D721Med (cell line): ENCODE measurements around the gene GPR17.

ENCODE experiments used
- DNase-seq: peaks from one replicate; pipeline ENCODE4 v3.0.0; 2011; ENCODE audit warnings: low spot score; ENCODE audit not compliant: insufficient read length
- FAIRE-seq: peaks from 2 replicates; lab custom pipeline; 2011; peaks lifted over from hg19 to GRCh38; lab: Jason Lieb, UNC
- TF ChIP-seq, protein P1 (sequence below): IDR thresholded peaks from 2 replicates; pipeline ENCODE4 v1.5.1; 2012; ENCODE audit warnings: mild to moderate bottlenecking, control low read depth; ENCODE audit not compliant: insufficient read depth; ENCODE audit errors: missing control alignments

Gene GPR17

GRCh38 chr2:127646487-127647241 is 711 bp downstream of the GPR17 start:
- TF ChIP-seq, protein P1, sequence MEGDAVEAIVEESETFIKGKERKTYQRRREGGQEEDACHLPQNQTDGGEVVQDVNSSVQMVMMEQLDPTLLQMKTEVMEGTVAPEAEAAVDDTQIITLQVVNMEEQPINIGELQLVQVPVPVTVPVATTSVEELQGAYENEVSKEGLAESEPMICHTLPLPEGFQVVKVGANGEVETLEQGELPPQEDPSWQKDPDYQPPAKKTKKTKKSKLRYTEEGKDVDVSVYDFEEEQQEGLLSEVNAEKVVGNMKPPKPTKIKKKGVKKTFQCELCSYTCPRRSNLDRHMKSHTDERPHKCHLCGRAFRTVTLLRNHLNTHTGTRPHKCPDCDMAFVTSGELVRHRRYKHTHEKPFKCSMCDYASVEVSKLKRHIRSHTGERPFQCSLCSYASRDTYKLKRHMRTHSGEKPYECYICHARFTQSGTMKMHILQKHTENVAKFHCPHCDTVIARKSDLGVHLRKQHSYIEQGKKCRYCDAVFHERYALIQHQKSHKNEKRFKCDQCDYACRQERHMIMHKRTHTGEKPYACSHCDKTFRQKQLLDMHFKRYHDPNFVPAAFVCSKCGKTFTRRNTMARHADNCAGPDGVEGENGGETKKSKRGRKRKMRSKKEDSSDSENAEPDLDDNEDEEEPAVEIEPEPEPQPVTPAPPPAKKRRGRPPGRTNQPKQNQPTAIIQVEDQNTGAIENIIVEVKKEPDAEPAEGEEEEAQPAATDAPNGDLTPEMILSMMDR, result no peak
- DNase-seq (no peak), FAIRE-seq (no peak)

DNA sequence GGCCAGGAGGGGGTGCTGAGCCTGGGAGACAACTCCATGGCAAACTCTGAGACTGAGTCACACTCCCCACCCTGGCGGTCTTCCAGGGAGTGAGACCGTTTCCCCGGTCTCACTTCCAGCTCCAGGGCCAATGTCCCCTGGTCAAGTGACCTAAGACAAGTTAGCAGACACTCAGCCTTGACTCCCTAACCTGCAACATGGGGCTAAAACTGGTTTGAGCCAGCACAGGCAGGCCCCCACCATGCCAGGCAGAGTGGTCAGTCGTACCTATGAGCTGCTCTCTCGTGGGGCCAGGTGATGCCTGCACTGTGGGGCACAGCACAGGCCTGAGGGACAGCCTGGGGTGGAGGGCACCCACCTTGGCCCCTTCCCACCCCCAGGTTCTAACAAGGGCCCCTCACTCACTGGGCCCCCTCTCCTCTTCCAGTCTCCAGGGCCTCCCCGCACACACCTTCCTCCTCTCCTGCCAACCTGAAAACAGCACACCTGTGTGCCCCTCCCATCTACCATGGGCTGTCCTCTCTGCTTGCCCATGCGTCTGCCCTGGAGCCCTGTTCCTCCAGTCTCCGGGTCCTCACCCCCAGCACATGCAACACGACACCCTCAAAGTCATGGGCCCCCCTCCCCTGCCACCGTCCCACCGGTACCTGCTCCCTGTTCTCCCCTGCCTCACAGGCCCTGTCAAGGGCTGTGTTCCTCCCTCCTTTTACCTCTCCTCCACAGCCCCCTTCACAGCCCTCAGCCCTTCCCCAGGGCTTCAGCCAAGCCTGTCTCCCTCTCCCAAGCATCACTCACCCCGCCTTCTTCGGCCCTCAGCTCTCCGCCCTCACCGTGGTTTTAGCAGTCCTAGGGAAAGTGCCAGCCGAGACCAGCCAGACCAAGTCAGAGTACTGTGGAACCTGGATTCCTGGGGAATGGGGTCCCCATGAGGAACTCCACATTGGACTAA is 1.6 kb downstream of the GPR17 start:
- TF ChIP-seq, protein P1, result no peak
- no peak for DNase-seq
- no peak for FAIRE-seq

GRCh38 chr2:127648321-127648720 is 2.4 kb downstream of the GPR17 start:
- TF ChIP-seq, protein P1, result no peak
- no peak for FAIRE-seq
- DNase-seq, result no peak

- no peak for DNase-seq
- FAIRE-seq, result no peak
- TF ChIP-seq, protein P1, result no peak
Measured at GRCh38 chr2:127649100-127649611, 3.2 kb downstream of the GPR17 start.

- FAIRE-seq (no peak), DNase-seq (no peak)
- TF ChIP-seq, protein P1, result peak; percentile 80
Measured at GRCh38 chr2:127649684-127650040, 3.7 kb downstream of the GPR17 start.

DNA sequence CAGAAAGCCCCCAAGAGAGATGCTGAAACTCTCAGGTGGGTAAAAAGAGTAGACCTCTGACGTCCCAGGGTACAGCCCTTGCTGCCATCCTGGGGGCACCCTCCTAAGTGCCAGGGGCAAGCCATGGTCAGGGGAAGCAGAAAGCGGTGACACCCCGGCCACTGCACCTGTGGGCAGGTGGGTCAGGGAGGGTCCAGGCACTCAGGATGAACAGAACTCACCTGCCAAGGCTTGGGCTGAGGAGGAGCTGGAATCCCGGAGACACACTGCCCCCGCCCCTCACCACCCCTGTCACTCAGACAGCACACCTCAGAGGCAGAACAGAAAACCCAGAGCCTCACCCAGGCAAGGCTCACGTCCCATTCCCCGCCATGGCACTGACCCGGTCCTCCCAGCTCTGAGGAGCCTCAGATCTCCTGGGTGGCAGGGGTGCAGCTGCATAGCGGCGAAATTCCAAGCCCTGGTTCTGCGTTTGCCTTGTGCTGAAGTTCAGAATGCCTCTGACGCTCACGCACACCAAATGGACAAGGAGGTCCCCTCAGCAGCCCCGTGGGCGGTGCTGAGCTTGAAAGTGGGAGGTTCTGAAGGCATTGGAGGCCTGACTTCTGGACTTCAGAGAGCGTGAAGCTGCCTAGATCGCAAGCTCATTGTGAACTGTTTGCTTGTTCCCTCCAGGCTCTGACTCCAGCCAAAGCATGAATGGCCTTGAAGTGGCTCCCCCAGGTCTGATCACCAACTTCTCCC is 4.3 kb downstream of the GPR17 start:
- TF ChIP-seq, protein P1, result no peak

More for the DNA sequence above, 4.3 kb downstream of the GPR17 start:
- FAIRE-seq (no peak), DNase-seq (no peak)
